NCI-H1105 (cell line): Measurements from ENCODE around the gene GRM3.

Experiments used
- DNase-seq: peaks from one replicate; lab custom pipeline; 2025; lab: John Stamatoyannopoulos, UW

Gene GRM3

DNA sequence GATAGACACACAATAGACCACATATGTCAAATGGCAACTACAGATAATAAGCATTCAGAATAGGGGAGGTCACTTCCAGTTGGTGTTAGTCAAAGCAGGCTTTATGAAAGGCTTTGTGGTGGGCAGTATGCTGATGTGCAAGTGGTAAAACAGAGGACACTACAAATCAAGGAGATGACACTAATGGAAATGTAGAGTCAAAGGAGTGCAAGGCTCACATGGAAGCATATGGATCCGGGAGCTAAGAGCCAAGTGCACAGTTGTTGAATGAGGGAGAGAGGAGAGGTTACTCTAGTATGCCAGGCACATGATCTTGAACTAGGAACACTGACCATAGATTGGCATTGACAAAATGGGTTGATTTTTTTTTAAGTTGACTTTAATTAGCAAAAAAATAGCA lies 62.7 kb downstream of the GRM3 start:
- no peak for DNase-seq

- DNase-seq = peak; percentile 84
These were observed 64.4 kb downstream of the GRM3 start for GRCh38 chr7:86708031-86708680.

- DNase-seq = no peak
These were observed 76.6 kb downstream of the GRM3 start for GRCh38 chr7:86720306-86720705.

GRCh38 chr7:86733783-86734182 lies 90.1 kb downstream of the GRM3 start:
- no peak for DNase-seq

GRCh38 chr7:86745013-86745745 lies 101.5 kb downstream of the GRM3 start:
- no peak for DNase-seq

- DNase-seq = peak; percentile 23
These were observed 104.0 kb downstream of the GRM3 start for GRCh38 chr7:86747698-86748097.

- no peak for DNase-seq
These were observed 104.5 kb downstream of the GRM3 start for GRCh38 chr7:86748201-86748600.

DNA sequence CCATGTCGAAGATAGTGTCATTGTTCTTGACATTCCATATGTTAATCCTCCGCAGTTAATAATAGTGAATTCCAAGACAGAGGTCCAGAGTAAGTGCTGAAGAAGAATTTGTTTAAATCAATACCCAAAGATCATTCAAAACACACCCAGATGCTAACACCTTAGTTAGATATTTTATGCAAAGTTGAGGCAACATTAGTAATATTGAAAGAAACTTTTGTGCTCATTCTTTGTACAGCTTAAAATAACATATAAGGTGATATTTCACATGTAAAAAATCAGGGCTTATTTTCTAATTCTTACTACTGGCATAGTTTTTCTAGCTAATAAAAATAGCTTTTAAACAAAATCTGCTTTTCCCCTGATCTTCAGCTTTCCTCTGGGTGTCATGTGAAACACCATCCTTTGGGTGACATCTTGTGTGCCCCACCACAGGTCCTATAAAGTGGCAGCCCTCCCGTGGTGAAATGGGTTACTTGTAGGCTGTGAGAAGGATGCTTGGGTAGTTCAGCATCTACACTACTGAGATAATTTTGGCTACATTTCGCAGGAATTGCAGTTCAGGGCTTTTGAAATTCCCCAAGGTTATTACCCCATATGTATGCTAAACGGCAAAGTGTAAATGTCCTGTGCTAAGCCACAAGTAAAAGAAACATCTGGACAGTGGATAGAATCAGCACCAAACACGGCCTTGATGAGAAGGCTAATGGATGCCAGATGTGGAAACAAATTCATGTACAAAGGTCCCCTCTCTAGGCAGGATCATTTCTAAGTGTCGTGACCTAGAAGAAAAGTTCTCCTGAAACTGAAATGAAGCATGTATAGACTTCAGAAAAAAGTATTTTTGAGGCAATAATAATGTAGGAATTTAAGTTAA lies 105.4 kb downstream of the GRM3 start:
- no peak for DNase-seq

DNA sequence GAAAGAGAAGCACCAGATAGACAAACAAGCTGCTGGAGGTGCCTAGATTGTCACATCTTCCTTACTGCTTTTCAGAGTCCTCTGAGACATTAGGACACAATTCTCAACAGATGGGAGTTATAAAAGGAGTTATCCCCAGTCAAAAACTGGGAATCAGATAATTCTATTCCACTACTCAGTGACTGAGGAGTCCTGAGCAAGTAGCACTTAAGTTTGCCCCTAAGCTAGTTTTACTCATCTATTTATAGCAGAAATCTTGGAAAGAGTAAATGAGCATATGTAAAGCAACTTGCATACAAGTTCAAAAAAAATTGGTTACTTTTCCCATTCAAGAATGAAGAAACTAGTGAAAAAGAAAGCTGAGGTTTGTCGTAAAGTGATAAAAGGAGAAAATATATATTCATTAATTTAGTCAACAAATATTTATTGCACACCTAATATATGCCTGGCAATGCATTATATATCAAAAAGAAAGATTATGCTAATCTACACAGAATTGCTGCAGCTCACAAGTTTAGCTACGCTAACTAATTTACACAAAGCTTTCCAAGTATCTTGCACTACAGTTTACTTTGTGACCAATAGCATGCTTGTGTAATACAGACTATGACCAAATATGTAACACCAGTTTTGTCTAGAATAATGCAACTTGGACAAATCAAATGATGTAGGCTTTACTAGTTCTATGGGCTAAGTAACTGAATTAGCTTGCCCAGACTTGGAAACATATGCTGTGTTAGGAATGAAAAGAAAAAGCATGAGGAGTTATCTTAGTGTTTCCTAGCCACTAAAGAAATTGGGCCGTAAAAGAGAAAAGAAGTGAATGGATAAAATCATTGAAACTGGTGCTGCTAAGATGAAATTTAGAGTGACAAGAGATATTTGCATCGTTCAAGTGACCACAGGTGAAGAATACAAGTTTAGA lies 106.3 kb downstream of the GRM3 start:
- no peak for DNase-seq

DNA sequence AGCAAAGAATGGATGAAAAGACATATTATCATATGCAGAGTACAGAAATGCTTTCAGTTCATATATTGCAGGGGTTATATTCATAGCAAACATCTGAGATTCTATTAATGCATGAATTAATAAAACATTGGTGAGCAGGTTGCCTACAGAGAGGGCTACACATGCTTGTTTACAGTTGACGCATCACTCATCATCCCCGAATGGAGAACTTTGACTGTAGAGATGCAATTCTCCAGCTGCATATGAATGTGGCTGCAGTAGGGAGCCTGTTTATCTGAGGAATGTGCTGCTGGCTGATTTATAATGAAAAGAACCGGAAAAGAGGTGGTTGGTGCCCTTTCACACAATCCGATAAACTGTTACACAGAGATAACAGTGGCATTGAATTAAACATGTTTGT lies 116.5 kb downstream of the GRM3 start:
- no peak for DNase-seq

DNA sequence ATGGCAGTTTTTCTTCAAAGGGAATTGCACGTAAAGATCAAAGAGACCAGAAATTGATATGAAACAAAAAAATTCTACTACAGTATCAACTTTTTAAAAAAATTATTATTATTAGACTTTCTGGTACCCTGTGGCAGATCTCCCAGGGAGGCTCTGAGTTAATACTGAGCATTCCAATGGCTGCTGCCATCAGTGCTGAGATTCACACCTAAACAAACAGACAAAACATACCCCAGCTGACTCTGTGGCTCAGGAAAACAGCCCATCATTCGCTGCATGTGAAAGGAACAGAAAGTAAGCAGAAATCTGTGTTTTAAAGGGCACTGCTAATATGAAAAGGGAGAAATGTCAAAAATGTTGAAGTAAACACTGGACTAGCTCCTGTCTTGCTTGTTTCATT lies 118.4 kb downstream of the GRM3 start:
- no peak for DNase-seq

GRCh38 chr7:86765931-86766330 lies 122.2 kb downstream of the GRM3 start:
- DNase-seq = no peak

DNA sequence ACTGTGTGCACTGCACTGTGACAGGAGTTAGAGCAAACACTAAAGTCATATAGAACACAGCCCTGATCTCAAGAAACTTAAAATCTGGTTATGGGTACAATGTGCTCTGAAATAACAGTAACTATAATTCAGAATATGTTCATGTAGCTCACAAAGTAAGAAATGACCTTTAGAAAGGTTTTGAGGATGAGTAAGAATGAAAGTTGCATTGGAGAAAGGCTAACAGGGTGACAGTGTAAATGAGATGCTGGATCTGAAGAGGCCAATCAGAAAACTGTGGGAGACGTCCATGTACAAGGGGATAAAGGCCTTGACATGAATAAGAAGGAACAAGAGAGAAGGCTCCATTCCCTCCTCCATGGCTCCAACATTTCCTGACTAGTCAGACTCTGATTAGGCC lies 124.7 kb downstream of the GRM3 start:
- no peak for DNase-seq

DNA sequence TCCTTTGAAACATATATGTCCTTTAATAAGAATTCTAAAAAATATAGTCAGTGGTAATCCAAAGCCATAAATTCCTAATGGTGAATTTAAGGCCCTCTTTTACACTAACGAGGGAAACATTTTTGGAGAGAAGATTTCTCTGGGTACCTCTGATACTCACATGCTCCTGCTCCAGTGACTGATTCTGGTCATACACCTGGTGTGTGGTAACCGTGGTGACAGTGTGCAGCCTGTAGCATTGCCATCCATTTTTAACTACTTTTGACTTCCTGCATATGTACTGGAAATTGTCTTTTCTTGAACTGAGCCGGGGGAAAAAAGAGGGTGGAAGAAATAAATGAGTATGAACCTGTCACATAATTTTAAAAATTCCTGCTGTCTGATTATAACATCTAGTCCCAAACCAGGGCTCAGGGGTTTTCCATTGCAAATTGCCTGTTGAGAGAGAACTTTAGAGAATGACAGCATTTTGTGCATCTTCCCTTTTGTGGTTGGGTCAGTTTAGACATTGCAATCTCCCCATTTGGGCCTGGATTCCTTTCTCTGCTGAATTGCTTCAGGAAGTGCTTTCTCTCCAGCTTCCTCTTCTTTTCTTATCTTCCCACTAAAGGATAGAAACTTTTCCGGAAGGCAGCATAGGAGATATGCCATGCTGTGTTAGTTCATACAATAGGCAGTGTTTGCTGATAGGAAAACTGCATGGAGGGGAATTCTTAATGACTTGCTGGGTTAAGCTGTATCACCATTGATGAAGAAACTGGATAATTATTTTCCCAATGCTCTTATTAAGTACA lies 125.5 kb downstream of the GRM3 start:
- no peak for DNase-seq

GRCh38 chr7:86773309-86773708 lies 129.6 kb downstream of the GRM3 start:
- no peak for DNase-seq

DNA sequence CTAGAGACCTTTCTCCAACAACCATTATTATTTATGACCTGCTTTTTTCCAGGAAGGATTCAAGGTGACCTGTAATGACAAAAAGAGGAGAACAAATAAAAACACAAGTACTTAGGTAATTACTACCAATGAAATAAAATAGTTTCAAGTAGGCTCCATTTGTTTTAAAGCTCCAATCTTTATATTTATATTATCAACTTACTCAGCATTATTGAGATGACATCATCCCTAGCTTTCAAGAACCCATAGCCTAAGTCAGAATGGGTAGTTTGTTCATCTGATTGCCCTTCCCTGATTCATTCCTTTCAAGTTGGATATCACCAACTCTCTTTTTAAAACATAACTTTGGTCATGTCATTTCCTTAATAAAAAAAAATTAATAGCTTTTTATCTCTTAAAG lies 131.5 kb downstream of the GRM3 start:
- DNase-seq = no peak

- DNase-seq = no peak
These were observed 132.4 kb downstream of the GRM3 start for GRCh38 chr7:86776136-86776535.

DNA sequence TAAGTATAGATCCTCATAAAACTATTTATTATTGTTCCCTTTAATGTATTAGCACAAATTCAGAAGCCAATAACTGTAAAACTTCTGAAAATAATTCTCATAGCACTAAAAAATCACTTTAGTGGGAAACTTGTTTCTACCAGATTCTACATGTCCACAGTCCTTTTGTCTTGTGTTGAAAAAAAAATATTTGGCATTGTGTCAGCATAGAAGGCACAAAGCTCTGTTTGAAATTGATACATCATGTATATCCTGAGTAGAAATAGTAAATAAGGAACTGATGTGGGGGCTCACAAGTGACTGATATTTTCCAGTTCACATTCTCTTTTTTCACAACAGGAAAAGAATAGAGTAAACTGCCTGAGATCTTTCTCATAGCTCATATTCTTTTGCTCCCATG lies 134.6 kb downstream of the GRM3 start:
- no peak for DNase-seq

GRCh38 chr7:86784765-86785164 lies 141.1 kb downstream of the GRM3 start:
- no peak for DNase-seq

GRCh38 chr7:86785641-86786040 lies 141.9 kb downstream of the GRM3 start:
- no peak for DNase-seq

- no peak for DNase-seq
These were observed 142.7 kb downstream of the GRM3 start for GRCh38 chr7:86786376-86786775.
